Measurements from ENCODE around the gene SYT13.

The SYT13 gene, protein sequence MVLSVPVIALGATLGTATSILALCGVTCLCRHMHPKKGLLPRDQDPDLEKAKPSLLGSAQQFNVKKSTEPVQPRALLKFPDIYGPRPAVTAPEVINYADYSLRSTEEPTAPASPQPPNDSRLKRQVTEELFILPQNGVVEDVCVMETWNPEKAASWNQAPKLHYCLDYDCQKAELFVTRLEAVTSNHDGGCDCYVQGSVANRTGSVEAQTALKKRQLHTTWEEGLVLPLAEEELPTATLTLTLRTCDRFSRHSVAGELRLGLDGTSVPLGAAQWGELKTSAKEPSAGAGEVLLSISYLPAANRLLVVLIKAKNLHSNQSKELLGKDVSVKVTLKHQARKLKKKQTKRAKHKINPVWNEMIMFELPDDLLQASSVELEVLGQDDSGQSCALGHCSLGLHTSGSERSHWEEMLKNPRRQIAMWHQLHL

GRCh38 chr11:45285930-45286632 lies at the start of gene SYT13:
Gene SYT13 (minus strand): TSS chr11:45286341. CDS start chr11:45286207, 134 bp downstream.
- DNase-seq (ENCODE audit: low spot score) = no peak

GRCh38 chr11:45335434-45335833 lies 49.3 kb upstream of the SYT13 start:
- no peak for DNase-seq (ENCODE audit: low spot score)

DNA sequence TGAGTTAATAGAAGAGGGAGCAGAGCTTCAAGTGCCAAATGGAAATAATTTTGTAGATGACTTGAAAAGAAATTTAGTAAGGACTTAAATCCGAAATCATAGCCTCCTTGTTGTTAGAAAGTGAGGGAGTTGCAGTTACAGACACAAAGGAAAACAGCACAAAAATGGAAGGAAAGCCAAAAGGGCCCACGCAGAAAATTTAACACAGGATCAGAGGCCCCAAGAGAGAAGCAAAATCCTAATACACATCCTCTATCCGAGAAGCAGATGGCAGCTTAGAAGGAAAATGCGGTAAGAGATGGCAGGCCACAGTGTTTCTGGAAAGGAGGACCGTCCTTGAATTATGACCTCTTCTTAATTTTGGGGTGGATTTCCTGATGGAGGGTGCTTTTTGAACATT lies 48.7 kb upstream of the SYT13 start:
- no peak for DNase-seq (ENCODE audit: low spot score)

GRCh38 chr11:45334410-45334809 lies 48.3 kb upstream of the SYT13 start:
- DNase-seq (ENCODE audit: low spot score) = no peak

DNA sequence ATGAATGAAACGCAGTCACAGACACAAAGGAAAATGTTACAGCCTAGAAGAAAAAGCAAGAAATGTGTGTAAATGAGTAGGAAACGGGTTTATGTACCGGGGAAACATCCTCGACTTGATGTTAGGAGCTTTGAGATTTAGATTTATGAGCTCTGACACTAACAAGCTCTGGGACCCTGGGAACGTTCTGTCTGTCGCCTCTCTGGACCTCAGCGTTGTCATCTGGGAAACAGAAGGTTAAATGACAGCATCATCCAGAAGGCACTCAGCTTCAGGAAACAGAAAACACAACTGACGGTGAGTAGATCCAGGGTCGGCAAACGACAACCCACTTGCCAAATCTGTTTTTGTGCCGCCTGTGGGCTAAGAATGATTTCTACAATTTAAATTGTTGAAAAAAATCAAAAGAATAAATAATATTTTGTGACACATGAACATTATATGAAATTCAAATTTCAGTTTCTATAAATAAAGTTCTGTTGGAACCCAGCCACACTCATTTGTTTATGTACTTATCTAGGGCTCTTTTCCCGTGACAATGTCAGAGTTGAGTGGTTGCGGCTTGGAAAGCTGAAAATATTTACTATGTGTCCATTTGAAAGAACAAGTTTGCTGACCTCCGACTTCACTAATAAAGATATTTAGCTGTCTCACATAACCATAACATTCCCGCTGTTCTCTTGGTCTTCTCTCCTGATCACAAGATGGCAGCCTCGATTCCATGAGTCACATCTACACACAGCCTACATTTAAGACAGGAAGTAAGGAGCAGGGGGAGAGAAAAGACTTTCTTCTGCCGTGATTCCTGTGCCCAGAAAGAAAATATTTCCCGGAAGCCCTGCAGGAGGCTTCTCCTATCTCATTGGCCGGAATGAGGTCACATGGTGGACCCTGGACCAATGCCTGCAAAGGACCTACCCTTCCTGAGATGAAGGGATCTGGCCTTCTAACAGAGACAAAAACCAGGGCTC lies 47.1 kb upstream of the SYT13 start:
- DNase-seq (ENCODE audit: low spot score) = no peak

GRCh38 chr11:45332276-45332934 lies 46.3 kb upstream of the SYT13 start:
- DNase-seq (ENCODE audit: low spot score) = no peak

GRCh38 chr11:45331839-45332238 lies 45.7 kb upstream of the SYT13 start:
- DNase-seq (ENCODE audit: low spot score) = no peak

DNA sequence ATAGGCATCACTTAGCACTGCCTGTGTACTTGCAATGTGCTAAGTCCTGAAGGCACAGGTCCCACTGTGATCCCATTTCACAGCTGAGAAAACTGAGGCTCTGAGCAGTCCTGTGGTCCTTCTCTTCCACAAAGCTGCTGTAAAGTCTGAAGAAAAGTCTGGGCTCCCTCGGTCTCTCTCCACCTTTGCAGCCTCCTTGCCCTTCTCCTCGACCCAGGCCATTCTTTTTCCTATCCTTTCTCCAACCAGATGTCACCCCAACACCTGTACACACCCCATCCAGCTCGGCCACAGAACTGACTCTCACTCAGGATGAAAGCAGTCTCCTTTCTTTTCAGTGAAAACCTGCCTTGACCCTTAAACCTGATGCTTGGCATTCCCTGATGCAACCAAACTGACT lies 42.6 kb upstream of the SYT13 start:
- no peak for DNase-seq (ENCODE audit: low spot score)

DNA sequence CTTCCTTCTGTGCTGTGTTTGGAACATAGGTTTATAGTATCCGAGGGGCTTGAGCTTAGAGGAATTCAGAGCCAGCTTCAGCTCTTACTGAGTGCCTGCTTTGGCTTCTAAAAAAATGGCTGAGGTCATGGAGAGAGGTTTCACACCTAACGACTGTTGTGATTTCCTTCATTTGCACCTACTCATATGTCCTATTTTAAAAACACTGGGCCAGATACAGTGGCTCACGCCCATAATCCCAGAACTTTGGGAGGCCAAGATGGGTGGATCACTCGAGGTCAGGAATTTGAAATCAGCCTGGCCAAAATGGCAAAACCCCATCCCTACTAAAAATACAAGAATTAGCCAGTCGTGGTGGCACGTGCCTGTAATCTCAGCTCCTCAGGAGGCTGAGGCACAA lies 38.3 kb upstream of the SYT13 start:
- DNase-seq (ENCODE audit: low spot score) = no peak

DNA sequence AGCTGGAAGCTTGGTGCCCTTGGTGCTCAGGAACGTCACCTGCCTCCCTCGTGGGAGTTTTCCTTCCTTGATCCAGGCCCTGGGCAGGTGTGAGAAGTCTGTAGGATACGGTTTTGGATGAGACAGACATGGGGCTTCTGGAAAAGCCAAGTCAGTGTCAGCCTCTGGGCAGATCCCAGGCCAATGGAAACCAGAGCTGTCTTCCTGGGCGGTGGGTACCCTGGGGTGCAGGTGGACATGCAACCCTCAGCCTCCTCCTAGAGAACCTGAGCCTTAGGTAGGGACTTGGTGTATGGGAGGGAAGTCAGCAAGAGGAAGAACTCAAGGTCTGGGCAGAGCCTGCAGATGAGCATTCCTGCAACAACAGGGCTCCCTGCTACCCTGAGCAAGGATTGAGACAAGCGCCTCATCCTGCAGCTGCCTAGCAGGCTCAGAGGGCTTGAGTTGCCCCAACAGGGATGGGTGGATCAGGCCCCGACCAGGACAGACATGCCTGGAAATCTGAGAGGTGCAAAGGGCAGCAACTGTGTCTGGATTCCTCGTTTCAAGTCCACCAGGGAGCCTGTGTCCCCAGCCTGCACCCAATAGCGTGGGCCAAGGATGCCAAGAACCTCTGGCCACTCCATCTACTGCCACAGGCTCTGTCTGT lies 37.6 kb upstream of the SYT13 start:
- no peak for DNase-seq (ENCODE audit: low spot score)

GRCh38 chr11:45322891-45323600 lies 36.9 kb upstream of the SYT13 start:
- no peak for DNase-seq (ENCODE audit: low spot score)

- DNase-seq (ENCODE audit: low spot score) = no peak
These were observed 36.1 kb upstream of the SYT13 start for GRCh38 chr11:45322111-45322705.

DNA sequence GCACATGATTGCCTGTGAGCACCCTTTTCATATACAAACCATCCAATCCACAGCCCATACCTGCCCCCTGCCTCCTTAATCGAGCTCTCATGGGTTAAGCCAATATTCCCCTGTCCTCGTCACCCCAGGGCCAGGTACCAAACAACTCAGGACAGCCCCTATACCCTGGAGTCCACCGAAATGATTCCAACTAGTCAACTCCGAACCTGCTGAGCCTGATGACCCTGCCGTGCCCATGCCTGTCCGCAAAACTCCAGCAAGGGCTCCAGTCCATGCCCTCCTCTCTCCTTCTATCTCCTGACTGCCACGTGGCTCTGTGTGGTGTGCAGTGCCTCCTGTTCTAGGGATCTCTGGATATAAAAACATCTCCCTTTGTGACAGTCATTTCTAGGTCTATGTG lies 35.5 kb upstream of the SYT13 start:
- DNase-seq (ENCODE audit: low spot score) = no peak

- no peak for DNase-seq (ENCODE audit: low spot score)
These were observed 35.0 kb upstream of the SYT13 start for GRCh38 chr11:45321031-45321595.

DNA sequence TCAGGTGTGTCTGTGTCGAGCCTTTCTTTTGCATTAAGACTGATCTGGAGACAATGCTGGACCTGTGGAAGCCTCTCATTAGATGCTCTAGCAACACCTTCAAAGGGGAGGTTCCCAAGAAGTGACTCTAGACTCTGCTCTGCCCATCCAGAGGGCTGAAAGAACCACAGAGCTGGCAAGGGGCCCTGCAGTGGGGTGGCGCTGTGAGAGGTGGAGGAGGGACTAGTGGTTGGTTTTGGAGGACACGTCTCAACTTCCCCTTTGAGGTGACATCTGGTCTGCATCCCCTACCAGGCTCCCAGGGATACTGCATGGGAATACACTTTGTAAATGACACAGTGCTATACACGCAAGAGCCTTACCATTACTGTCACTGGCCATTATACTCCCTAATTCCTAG lies 34.2 kb upstream of the SYT13 start:
- no peak for DNase-seq (ENCODE audit: low spot score)

DNA sequence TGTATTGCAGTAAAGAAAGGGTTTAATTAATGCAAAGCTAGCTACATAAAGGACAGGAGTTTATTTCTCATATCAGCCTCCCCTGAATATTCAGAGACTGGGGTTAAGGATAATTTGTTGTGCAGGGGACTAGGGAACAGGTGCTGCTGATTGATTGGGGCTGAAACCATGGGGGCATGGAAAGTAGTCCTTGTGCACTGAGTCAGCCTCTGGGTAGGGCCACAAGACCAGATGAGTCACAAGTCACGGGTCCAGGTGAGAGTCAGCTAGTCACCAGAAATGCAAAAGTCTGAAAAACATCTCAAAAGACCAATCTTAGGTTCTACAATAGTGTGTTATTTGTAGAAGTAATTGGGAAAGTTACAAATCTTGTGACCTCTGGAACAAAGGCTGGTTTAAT lies 32.9 kb upstream of the SYT13 start:
- no peak for DNase-seq (ENCODE audit: low spot score)

- DNase-seq (ENCODE audit: low spot score) = no peak
These were observed 32.4 kb upstream of the SYT13 start for GRCh38 chr11:45318516-45318915.

- no peak for DNase-seq (ENCODE audit: low spot score)
These were observed 30.1 kb upstream of the SYT13 start for GRCh38 chr11:45316258-45316657.

GRCh38 chr11:45314900-45315299 lies 28.8 kb upstream of the SYT13 start:
- no peak for DNase-seq (ENCODE audit: low spot score)

Measured in putamen (tissue), 1 donor.